GM23338 (cell line): Measurements from ENCODE around the gene CLK3.

Experiments
- CREB1 ChIP-seq: fragments of 250-450 bp; sonication (Bioruptor Pico); IDR thresholded peaks from 2 replicates; pipeline ENCODE4 v1.5.0; 2020; ENCODE audit warnings: low read depth, mild to moderate bottlenecking, moderate library complexity
- EZH2 ChIP-seq: fragments of 200-600 bp; sonication (generic); IDR thresholded peaks from one replicate; pipeline ENCODE4 v1.8.0; 2017; ENCODE audit warnings: antibody characterized with exemption, mild to moderate bottlenecking, low read depth; ENCODE audit not compliant: unreplicated experiment
- EZH2phosphoT487 ChIP-seq: fragments of 200-600 bp; sonication (generic); IDR thresholded peaks from one replicate; pipeline ENCODE4 v1.8.1; 2018; ENCODE audit warnings: antibody characterized with exemption; ENCODE audit not compliant: unreplicated experiment
- JUNB ChIP-seq: IDR thresholded peaks from one replicate; pipeline ENCODE4 v1.6.1; 2016; ENCODE audit warnings: antibody characterized with exemption; ENCODE audit not compliant: unreplicated experiment
- NANOG ChIP-seq: IDR thresholded peaks from 2 replicates; pipeline ENCODE4 v1.6.1; 2016; ENCODE audit warnings: antibody characterized with exemption, borderline replicate concordance
- POLR2AphosphoS5 ChIP-seq: IDR thresholded peaks from 2 replicates; pipeline ENCODE4 v1.6.1; 2016; ENCODE audit warnings: antibody characterized with exemption, low read depth
- STAT1 ChIP-seq: IDR thresholded peaks from one replicate; pipeline ENCODE4 v1.6.1; 2016; ENCODE audit warnings: antibody characterized with exemption; ENCODE audit not compliant: unreplicated experiment
- ZNF114 ChIP-seq: fragments of 250-450 bp; sonication (Bioruptor Pico); IDR thresholded peaks from 2 replicates; pipeline ENCODE4 v1.5.0; 2020; ENCODE audit warnings: mild to moderate bottlenecking, moderate library complexity
- ZNF331 ChIP-seq: fragments of 250-450 bp; sonication (Bioruptor Pico); IDR thresholded peaks from 2 replicates; pipeline ENCODE4 v1.5.0; 2020; ENCODE audit warnings: low read depth, mild to moderate bottlenecking, moderate library complexity
- TF ChIP-seq, protein P1 (sequence below), 2 experiments: fragments of 200-600 bp in 1 of 2; sonication (generic) in 1 of 2; conservative IDR thresholded peaks; 2 replicates each; pipeline versions ENCODE4 v1.5.1 to v1.6.1; 2016 to 2017; ENCODE audit warnings: antibody characterized with exemption in 2 of 2, low read depth in 2 of 2, mild to moderate bottlenecking in 2 of 2, moderate library complexity in 1 of 2
- TF ChIP-seq, protein P2 (sequence below): IDR thresholded peaks from one replicate; pipeline ENCODE4 v1.6.1; 2018; ENCODE audit warnings: antibody characterized with exemption; ENCODE audit not compliant: unreplicated experiment
- TF ChIP-seq, protein P3 (sequence below): fragments of 250-450 bp; sonication (Bioruptor Pico); IDR thresholded peaks from 2 replicates; pipeline ENCODE4 v1.5.0; 2020; ENCODE audit warnings: mild to moderate bottlenecking, moderate library complexity
- TF ChIP-seq, protein P4 (sequence below): IDR thresholded peaks from 2 replicates; pipeline ENCODE4 v1.6.1; 2016; ENCODE audit warnings: antibody characterized with exemption

DNA sequence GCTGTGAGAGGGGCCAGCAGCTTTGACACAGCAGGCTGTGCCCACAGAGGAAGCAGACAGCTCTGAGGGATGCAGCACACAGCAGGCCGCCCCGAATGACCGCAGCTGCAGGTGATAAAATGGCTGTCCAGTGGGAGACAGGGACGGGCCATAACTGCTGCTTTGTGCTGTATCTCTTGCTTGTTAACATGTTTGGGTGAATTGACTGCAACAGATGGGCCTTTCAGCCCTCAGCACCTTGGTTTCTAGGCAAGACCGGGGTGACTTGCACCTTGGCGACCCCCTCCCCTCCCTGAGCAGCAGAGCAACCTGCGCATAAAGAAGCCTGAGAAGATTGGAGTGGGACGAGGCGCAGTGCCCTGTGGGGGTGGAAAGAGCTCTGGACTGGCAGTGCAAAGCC lies 36.6 kb upstream of the CLK3 start:
- TF ChIP-seq EZH2: no peak
- TF ChIP-seq, protein P1, sequence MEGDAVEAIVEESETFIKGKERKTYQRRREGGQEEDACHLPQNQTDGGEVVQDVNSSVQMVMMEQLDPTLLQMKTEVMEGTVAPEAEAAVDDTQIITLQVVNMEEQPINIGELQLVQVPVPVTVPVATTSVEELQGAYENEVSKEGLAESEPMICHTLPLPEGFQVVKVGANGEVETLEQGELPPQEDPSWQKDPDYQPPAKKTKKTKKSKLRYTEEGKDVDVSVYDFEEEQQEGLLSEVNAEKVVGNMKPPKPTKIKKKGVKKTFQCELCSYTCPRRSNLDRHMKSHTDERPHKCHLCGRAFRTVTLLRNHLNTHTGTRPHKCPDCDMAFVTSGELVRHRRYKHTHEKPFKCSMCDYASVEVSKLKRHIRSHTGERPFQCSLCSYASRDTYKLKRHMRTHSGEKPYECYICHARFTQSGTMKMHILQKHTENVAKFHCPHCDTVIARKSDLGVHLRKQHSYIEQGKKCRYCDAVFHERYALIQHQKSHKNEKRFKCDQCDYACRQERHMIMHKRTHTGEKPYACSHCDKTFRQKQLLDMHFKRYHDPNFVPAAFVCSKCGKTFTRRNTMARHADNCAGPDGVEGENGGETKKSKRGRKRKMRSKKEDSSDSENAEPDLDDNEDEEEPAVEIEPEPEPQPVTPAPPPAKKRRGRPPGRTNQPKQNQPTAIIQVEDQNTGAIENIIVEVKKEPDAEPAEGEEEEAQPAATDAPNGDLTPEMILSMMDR (conservative IDR thresholded peaks at IDR 0.05; ENCODE audit: low read depth in 2 of 2): no peak
- no peak for TF ChIP-seq EZH2phosphoT487
- no peak for TF ChIP-seq ZNF331 (CRISPR knock-in tag)
- TF ChIP-seq, protein P2, sequence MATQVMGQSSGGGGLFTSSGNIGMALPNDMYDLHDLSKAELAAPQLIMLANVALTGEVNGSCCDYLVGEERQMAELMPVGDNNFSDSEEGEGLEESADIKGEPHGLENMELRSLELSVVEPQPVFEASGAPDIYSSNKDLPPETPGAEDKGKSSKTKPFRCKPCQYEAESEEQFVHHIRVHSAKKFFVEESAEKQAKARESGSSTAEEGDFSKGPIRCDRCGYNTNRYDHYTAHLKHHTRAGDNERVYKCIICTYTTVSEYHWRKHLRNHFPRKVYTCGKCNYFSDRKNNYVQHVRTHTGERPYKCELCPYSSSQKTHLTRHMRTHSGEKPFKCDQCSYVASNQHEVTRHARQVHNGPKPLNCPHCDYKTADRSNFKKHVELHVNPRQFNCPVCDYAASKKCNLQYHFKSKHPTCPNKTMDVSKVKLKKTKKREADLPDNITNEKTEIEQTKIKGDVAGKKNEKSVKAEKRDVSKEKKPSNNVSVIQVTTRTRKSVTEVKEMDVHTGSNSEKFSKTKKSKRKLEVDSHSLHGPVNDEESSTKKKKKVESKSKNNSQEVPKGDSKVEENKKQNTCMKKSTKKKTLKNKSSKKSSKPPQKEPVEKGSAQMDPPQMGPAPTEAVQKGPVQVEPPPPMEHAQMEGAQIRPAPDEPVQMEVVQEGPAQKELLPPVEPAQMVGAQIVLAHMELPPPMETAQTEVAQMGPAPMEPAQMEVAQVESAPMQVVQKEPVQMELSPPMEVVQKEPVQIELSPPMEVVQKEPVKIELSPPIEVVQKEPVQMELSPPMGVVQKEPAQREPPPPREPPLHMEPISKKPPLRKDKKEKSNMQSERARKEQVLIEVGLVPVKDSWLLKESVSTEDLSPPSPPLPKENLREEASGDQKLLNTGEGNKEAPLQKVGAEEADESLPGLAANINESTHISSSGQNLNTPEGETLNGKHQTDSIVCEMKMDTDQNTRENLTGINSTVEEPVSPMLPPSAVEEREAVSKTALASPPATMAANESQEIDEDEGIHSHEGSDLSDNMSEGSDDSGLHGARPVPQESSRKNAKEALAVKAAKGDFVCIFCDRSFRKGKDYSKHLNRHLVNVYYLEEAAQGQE: no peak
- TF ChIP-seq NANOG: no peak
- TF ChIP-seq POLR2AphosphoS5: no peak
- no peak for TF ChIP-seq JUNB
- TF ChIP-seq, protein P3, sequence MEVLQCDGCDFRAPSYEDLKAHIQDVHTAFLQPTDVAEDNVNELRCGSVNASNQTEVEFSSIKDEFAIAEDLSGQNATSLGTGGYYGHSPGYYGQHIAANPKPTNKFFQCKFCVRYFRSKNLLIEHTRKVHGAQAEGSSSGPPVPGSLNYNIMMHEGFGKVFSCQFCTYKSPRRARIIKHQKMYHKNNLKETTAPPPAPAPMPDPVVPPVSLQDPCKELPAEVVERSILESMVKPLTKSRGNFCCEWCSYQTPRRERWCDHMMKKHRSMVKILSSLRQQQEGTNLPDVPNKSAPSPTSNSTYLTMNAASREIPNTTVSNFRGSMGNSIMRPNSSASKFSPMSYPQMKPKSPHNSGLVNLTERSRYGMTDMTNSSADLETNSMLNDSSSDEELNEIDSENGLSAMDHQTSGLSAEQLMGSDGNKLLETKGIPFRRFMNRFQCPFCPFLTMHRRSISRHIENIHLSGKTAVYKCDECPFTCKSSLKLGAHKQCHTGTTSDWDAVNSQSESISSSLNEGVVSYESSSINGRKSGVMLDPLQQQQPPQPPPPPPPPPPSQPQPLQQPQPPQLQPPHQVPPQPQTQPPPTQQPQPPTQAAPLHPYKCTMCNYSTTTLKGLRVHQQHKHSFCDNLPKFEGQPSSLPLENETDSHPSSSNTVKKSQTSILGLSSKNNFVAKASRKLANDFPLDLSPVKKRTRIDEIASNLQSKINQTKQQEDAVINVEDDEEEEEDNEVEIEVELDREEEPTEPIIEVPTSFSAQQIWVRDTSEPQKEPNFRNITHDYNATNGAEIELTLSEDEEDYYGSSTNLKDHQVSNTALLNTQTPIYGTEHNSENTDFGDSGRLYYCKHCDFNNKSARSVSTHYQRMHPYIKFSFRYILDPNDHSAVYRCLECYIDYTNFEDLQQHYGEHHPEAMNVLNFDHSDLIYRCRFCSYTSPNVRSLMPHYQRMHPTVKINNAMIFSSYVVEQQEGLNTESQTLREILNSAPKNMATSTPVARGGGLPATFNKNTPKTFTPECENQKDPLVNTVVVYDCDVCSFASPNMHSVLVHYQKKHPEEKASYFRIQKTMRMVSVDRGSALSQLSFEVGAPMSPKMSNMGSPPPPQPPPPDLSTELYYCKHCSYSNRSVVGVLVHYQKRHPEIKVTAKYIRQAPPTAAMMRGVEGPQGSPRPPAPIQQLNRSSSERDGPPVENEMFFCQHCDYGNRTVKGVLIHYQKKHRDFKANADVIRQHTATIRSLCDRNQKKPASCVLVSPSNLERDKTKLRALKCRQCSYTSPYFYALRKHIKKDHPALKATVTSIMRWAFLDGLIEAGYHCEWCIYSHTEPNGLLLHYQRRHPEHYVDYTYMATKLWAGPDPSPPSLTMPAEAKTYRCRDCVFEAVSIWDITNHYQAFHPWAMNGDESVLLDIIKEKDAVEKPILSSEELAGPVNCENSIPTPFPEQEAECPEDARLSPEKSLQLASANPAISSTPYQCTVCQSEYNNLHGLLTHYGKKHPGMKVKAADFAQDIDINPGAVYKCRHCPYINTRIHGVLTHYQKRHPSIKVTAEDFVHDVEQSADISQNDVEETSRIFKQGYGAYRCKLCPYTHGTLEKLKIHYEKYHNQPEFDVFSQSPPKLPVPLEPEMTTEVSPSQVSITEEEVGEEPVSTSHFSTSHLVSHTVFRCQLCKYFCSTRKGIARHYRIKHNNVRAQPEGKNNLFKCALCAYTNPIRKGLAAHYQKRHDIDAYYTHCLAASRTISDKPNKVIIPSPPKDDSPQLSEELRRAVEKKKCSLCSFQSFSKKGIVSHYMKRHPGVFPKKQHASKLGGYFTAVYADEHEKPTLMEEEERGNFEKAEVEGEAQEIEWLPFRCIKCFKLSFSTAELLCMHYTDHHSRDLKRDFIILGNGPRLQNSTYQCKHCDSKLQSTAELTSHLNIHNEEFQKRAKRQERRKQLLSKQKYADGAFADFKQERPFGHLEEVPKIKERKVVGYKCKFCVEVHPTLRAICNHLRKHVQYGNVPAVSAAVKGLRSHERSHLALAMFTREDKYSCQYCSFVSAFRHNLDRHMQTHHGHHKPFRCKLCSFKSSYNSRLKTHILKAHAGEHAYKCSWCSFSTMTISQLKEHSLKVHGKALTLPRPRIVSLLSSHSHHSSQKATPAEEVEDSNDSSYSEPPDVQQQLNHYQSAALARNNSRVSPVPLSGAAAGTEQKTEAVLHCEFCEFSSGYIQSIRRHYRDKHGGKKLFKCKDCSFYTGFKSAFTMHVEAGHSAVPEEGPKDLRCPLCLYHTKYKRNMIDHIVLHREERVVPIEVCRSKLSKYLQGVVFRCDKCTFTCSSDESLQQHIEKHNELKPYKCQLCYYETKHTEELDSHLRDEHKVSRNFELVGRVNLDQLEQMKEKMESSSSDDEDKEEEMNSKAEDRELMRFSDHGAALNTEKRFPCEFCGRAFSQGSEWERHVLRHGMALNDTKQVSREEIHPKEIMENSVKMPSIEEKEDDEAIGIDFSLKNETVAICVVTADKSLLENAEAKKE (CRISPR knock-in tag): no peak
- TF ChIP-seq CREB1 (CRISPR knock-in tag): no peak
- TF ChIP-seq, protein P4, sequence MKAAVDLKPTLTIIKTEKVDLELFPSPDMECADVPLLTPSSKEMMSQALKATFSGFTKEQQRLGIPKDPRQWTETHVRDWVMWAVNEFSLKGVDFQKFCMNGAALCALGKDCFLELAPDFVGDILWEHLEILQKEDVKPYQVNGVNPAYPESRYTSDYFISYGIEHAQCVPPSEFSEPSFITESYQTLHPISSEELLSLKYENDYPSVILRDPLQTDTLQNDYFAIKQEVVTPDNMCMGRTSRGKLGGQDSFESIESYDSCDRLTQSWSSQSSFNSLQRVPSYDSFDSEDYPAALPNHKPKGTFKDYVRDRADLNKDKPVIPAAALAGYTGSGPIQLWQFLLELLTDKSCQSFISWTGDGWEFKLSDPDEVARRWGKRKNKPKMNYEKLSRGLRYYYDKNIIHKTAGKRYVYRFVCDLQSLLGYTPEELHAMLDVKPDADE: no peak
- no peak for TF ChIP-seq ZNF114
- TF ChIP-seq STAT1: no peak
